Kidney epithelial cell (primary cell): ENCODE measurements around the gene DPH1. TPM values are rescaled to one million over a fixed set of nuclear protein-coding genes. Genes with fewer than 3 reads are reported as not detected.

ENCODE experiments used
- DNase-seq: peaks from one replicate; pipeline ENCODE4 v3.0.0-alpha.2; 2010; ENCODE audit warnings: low read depth
- H3K27me3 ChIP-seq: 2 replicates; pipeline ENCODE4 v1.6.0; 2011; ENCODE audit warnings: low read length; ENCODE audit not compliant: control insufficient read depth, insufficient read depth
- H3K36me3 ChIP-seq: 2 replicates; pipeline ENCODE4 v1.5.1; 2011; ENCODE audit warnings: low read length; ENCODE audit not compliant: control insufficient read depth, insufficient read depth
- H3K4me3 ChIP-seq: 2 replicates; pipeline ENCODE4 v1.5.1; 2011; ENCODE audit warnings: low read depth, mild to moderate bottlenecking, control low read depth, low read length
- CTCF ChIP-seq: IDR thresholded peaks from 2 replicates; pipeline ENCODE4 v1.5.1; 2011; ENCODE audit warnings: mild to moderate bottlenecking, moderate library complexity, low read length, control low read depth, inconsistent platforms; ENCODE audit not compliant: insufficient read depth, poor library complexity, severe bottlenecking
- total RNA-seq: library from RNA; depleted of rRNA; stranded (reverse); fragments of >200 nt; gene quantifications from 2 replicates; pipeline ENCODE4 v1.2.3, GENCODE V29; 2015

DPH1 gene
- total RNA-seq, 1 donor from 2014 or later = 29.5 TPM

- no peak for DNase-seq
- TF ChIP-seq CTCF = no peak
- Histone ChIP-seq H3K4me3 (no peak overlapping the region), H3K27me3 (no peaks in the 10 kb centered on the region), H3K36me3 (peaks cover 1% of the 10 kb centered on the region)
Observed at GRCh38 chr17:2085648-2085949, 55.6 kb downstream of the DPH1 start.

- Histone ChIP-seq H3K27me3 (no peaks in the 10 kb centered on the region), H3K4me3 (no peak overlapping the region), H3K36me3 (no peaks in the 10 kb centered on the region)
- DNase-seq = no peak
- TF ChIP-seq CTCF = no peak
Observed at GRCh38 chr17:2086306-2086705, 56.4 kb downstream of the DPH1 start.

- Histone ChIP-seq H3K27me3 (no peaks in the 10 kb centered on the region), H3K4me3 (no peak overlapping the region), H3K36me3 (no peaks in the 10 kb centered on the region)
- TF ChIP-seq CTCF = no peak
- DNase-seq = no peak
Observed at GRCh38 chr17:2087597-2088211, 57.8 kb downstream of the DPH1 start.

GRCh38 chr17:2089021-2089422 is 59.1 kb downstream of the DPH1 start:
- no peak for TF ChIP-seq CTCF
- Histone ChIP-seq H3K4me3 (no peak overlapping the region), H3K36me3 (no peaks in the 10 kb centered on the region), H3K27me3 (no peaks in the 10 kb centered on the region)
- no peak for DNase-seq

- no peak for TF ChIP-seq CTCF
- H3K27me3 ChIP-seq = no peaks in the 10 kb centered on the region
- no peak for DNase-seq
- H3K4me3 ChIP-seq = no peak overlapping the region
- H3K36me3 ChIP-seq = no peaks in the 10 kb centered on the region
Observed at GRCh38 chr17:2090210-2090641, 60.3 kb downstream of the DPH1 start.

- DNase-seq = peak; percentile 69
- Histone ChIP-seq H3K27me3 (no peaks in the 10 kb centered on the region), H3K4me3 (no peak overlapping the region), H3K36me3 (no peaks in the 10 kb centered on the region)
- peak; percentile 52 for TF ChIP-seq CTCF
Observed at GRCh38 chr17:2090804-2091534, 61.0 kb downstream of the DPH1 start.
